Endothelial cell of umbilical vein (primary cell): ENCODE data around the gene CCDC116. TPM values are rescaled to one million over a fixed set of nuclear protein-coding genes. Genes with fewer than 3 reads are reported as not detected.

Experiments
- BruUV-seq: library from RNA; stranded (reverse); fragments of 400-500 nt; replicated peaks from 2 replicates; lab custom pipeline; 2021; lab: Mats Ljungman, UMichigan
- CTCF ChIA-PET: fragments of 300-600, 350-600 bp; sonication (Branson Sonifier 250); formaldehyde crosslinking; loops from one replicate; lab custom pipeline; 2021; ENCODE audit warnings: antibody characterized with exemption, inconsistent platforms; lab: Charles Lee
- POLR2A ChIA-PET: fragments of 300-600, 350-600 bp; sonication (Branson Sonifier 250); formaldehyde crosslinking; loops from one replicate; lab custom pipeline; 2021; ENCODE audit warnings: antibody characterized with exemption, inconsistent platforms; lab: Charles Lee
- DNase-seq: peaks from one replicate; pipeline ENCODE4 v3.0.0-alpha.2; 2011; ENCODE audit warnings: low read depth, low spot score
- FAIRE-seq: peaks from 2 replicates; lab custom pipeline; 2011; peaks lifted over from hg19 to GRCh38; lab: Jason Lieb, UNC
- H2AFZ ChIP-seq: 2 replicates; pipeline ENCODE4 v1.6.0; 2012; ENCODE audit warnings: low read depth, low read length, control low read depth, inconsistent platforms
- H3K27ac ChIP-seq: 2 replicates; pipeline ENCODE4 v1.5.1; 2011; ENCODE audit warnings: low read depth, mild to moderate bottlenecking, control low read depth, low read length, moderate library complexity; ENCODE audit not compliant: insufficient read depth
- H3K27me3 ChIP-seq, 2 experiments: 2 replicates each; pipeline versions ENCODE4 v1.6.0 to v1.6.1; 2011; ENCODE audit warnings: low read length in 2 of 2, mixed read lengths in 1 of 2; ENCODE audit not compliant: control insufficient read depth in 2 of 2, insufficient read depth in 2 of 2
- H3K36me3 ChIP-seq, 2 experiments: 2 replicates in 1 of 2; 3 replicates in 1 of 2; pipeline ENCODE4 v1.5.1; 2011; ENCODE audit warnings: low read length in 2 of 2, mild to moderate bottlenecking in 1 of 2, moderate library complexity in 1 of 2; ENCODE audit not compliant: control insufficient read depth in 2 of 2, insufficient read depth in 2 of 2; ENCODE audit errors: extremely low read depth in 1 of 2
- H3K4me1 ChIP-seq: 3 replicates; pipeline ENCODE4 v1.5.1; 2011; ENCODE audit warnings: mild to moderate bottlenecking, low read length; ENCODE audit not compliant: control insufficient read depth, insufficient read depth; ENCODE audit errors: extremely low read depth
- H3K4me2 ChIP-seq: 2 replicates; pipeline ENCODE4 v1.6.1; 2011; ENCODE audit warnings: low read length, control low read depth, mixed read lengths; ENCODE audit not compliant: insufficient read depth
- H3K4me3 ChIP-seq, 3 experiments: fragments of 200-600 bp in 1 of 3; sonication (generic), shearing (Covaris generic) in 1 of 3; replicated peaks in 1 of 3; 2 replicates each; pipeline ENCODE4 v1.5.1; 2011 to 2016; ENCODE audit warnings: control low read depth in 3 of 3, low read length in 3 of 3, mild to moderate bottlenecking in 2 of 3, inconsistent platforms in 1 of 3, low read depth in 1 of 3, moderate library complexity in 1 of 3; ENCODE audit not compliant: insufficient read depth in 1 of 3
- H3K79me2 ChIP-seq: 2 replicates; pipeline ENCODE4 v1.6.0; 2012; ENCODE audit warnings: low read length, inconsistent platforms; ENCODE audit not compliant: control insufficient read depth, insufficient read depth
- H3K9ac ChIP-seq: replicated peaks from 2 replicates; pipeline ENCODE3; 2011; ENCODE audit warnings: low read length, control low read depth; ENCODE audit not compliant: insufficient read depth; ENCODE audit errors: extremely low read depth
- H3K9me1 ChIP-seq: replicated peaks from 3 replicates; pipeline ENCODE4 v1.6.0; 2011; ENCODE audit warnings: mild to moderate bottlenecking, low read length; ENCODE audit not compliant: control insufficient read depth, insufficient read depth; ENCODE audit errors: extremely low read depth
- H3K9me3 ChIP-seq: replicated peaks from 2 replicates; pipeline ENCODE4 v1.5.1; 2012; ENCODE audit warnings: low read length, inconsistent platforms; ENCODE audit not compliant: control insufficient read depth, insufficient read depth
- H4K20me1 ChIP-seq: replicated peaks from 2 replicates; pipeline ENCODE3; 2011; ENCODE audit warnings: mild to moderate bottlenecking, low read length; ENCODE audit not compliant: control insufficient read depth, insufficient read depth; ENCODE audit errors: extremely low read depth
- dilution Hi-C: fragments of 300-500 bp; cut with MboI; formaldehyde crosslinking; loops from one replicate; pipeline ENCODE4 v1.15.0; 2019; ENCODE audit warnings: low sequenced_read_pairs; ENCODE audit not compliant: extremely low pct_ligation_motif_present
- intact Hi-C: fragments of 100-400 bp; cut with micrococcal nuclease; formaldehyde crosslinking; loops from one replicate; pipeline ENCODE4 v1.10.0; 2022
- polyA plus RNA-seq, 4 experiments: library from polyadenylated mRNA; depleted of rRNA in 3 of 4; stranded (reverse) in 3 of 4; unstranded in 1 of 4; fragments of >200 nt; gene quantifications; 2 replicates each; pipeline versions ENCODE4 v1.2.1 to v1.2.3, GENCODE V29; 2011 to 2012; ENCODE audit warnings: missing spikeins in 1 of 4
- total RNA-seq: library from RNA; stranded (reverse); gene quantifications from 2 replicates; pipeline ENCODE4 v1.2.3, GENCODE V29; 2021
- TF ChIP-seq, protein P1 (sequence below), 2 donors: IDR thresholded peaks; 1 replicate in 1 of 2; 2 replicates in 1 of 2; pipeline ENCODE4 v1.5.1; 2011; ENCODE audit warnings: low read length in 2 of 2, mild to moderate bottlenecking in 2 of 2, moderate library complexity in 2 of 2, control low read depth in 1 of 2, inconsistent platforms in 1 of 2, low read depth in 1 of 2; ENCODE audit not compliant: insufficient read depth in 1 of 2; ENCODE audit errors: extremely low read depth in 1 of 2
- TF ChIP-seq, protein P2 (sequence below): IDR thresholded peaks from 2 replicates; pipeline ENCODE4 v1.6.1; 2011; ENCODE audit not compliant: insufficient read depth, insufficient read length

CCDC116 gene
- total and polyA plus RNA-seq, 2 donors (not counting 3 experiments of a cell fraction or from before 2014, with no cell fraction given) = 0.21 to 0.33 TPM

DNA sequence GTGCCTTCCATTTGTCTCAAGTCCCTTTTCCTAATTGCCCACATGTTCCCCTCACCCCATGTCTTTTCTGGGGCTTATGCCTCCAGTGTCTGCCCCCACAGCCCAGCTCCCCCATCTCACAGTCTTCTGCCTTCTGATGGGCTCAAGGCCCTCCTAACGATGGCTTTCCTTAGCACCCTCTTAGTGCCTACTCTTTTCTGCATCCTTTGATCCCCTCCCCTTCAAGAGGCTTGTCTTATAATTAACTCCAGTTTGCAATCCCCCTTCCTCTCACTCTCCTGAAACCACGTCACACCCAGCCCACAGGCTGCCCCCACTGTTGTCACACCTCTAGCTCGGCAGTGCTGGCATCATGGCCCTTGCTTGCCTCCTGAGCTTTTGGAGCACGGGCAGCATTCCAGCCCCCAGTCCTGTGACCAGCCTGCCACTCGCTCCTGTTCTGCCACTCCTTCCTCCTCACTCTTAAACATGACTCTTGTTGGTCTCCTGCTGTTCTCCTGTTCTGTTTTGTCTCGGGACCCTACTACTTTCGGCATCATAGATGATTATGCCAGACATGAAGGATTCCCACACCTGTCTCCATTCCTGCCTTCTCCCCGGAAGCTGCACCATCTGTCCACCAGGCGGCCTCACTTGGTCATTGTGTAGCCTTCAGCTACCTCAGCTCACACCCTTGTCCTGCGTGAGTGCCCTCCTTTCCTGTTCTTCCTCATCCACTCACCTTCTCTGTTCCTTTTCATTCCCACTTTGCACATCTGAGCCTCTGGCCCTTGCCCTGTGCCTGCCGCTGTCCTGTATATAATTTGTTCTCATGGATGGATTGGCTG lies 38.9 kb upstream of the CCDC116 start:
- peaks cover 16 to 29% of the 10 kb centered on the region in 2 experiments for H3K36me3 ChIP-seq
- peaks cover 98% of the 10 kb centered on the region for H3K79me2 ChIP-seq
- no peak for DNase-seq
- H3K27ac ChIP-seq = no peak overlapping the region
- H3K4me3 ChIP-seq = no peak overlapping the region
- intact Hi-C loops (no loop called here), dilution Hi-C loops (no loop called here)
- CTCF ChIA-PET = interaction anchor here (1.2 to 2.4 kb wide), 3 partner anchors 14 to 49 kb away, joined by 3 to 9 read pairs (median 5); no protein-coding TSS in a partner anchor
- TF ChIP-seq, protein P1, sequence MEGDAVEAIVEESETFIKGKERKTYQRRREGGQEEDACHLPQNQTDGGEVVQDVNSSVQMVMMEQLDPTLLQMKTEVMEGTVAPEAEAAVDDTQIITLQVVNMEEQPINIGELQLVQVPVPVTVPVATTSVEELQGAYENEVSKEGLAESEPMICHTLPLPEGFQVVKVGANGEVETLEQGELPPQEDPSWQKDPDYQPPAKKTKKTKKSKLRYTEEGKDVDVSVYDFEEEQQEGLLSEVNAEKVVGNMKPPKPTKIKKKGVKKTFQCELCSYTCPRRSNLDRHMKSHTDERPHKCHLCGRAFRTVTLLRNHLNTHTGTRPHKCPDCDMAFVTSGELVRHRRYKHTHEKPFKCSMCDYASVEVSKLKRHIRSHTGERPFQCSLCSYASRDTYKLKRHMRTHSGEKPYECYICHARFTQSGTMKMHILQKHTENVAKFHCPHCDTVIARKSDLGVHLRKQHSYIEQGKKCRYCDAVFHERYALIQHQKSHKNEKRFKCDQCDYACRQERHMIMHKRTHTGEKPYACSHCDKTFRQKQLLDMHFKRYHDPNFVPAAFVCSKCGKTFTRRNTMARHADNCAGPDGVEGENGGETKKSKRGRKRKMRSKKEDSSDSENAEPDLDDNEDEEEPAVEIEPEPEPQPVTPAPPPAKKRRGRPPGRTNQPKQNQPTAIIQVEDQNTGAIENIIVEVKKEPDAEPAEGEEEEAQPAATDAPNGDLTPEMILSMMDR (IDR thresholded peaks at IDR 0.05; ENCODE audit: extremely low read depth in 1 of 2, insufficient read depth in 1 of 2, low read depth in 1 of 2, low read length in 2 of 2) = peak; percentile 28 to 30
- TF ChIP-seq, protein P2, sequence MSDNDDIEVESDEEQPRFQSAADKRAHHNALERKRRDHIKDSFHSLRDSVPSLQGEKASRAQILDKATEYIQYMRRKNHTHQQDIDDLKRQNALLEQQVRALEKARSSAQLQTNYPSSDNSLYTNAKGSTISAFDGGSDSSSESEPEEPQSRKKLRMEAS = no peak
- H2AFZ ChIP-seq = no peak overlapping the region
- no peak overlapping the region for H3K4me2 ChIP-seq
- H3K9me1 ChIP-seq = no peaks in the 10 kb centered on the region
- FAIRE-seq = no peak
- H3K4me1 ChIP-seq = no peaks in the 10 kb centered on the region
- H3K9ac ChIP-seq = no peak overlapping the region
- BruUV-seq = TSS peak; percentile 6
- no peaks in the 10 kb centered on the region for H3K27me3 ChIP-seq
- H4K20me1 ChIP-seq = peaks cover 8% of the 10 kb centered on the region
- POLR2A ChIA-PET = no interaction called here
- no peaks in the 10 kb centered on the region for H3K9me3 ChIP-seq
